PC-9 (cell line): ENCODE measurements around the gene RNF166. TPM values are rescaled to one million over a fixed set of nuclear protein-coding genes. Genes with fewer than 3 reads are reported as not detected.

ENCODE experiments used
- BruUV-seq: library from RNA; stranded (reverse); fragments of 400-500 nt; replicated peaks from 2 replicates; lab custom pipeline; 2021; lab: Mats Ljungman, UMichigan
- CTCF ChIA-PET: fragments of 300-600 bp; sonication (Branson Sonifier 250); formaldehyde crosslinking; loops from one replicate; lab custom pipeline; 2022; ENCODE audit warnings: antibody characterized with exemption; lab: Charles Lee
- POLR2A ChIA-PET: fragments of 300-600 bp; sonication (Branson Sonifier 250); formaldehyde crosslinking; loops from one replicate; lab custom pipeline; 2022; ENCODE audit warnings: antibody characterized with exemption; ENCODE audit not compliant: unreplicated experiment; lab: Charles Lee
- DNase-seq, 2 experiments: peaks; one replicate each; pipeline versions ENCODE4 v3.0.0 to v3.0.0-alpha.2; 2015 to 2022; ENCODE audit warnings: mixed read lengths in 1 of 2
- H2AFZ ChIP-seq: fragments of 200-600 bp; sonication (generic); 2 replicates; pipeline ENCODE4 v1.8.1; 2017; ENCODE audit warnings: antibody characterized with exemption
- H3F3A ChIP-seq: fragments of 200-600 bp; sonication (generic); 2 replicates; pipeline ENCODE4 v1.8.1; 2017; ENCODE audit warnings: antibody characterized with exemption, mild to moderate bottlenecking, low read depth; ENCODE audit not compliant: insufficient read depth
- H3K27ac ChIP-seq: fragments of 200-600 bp; sonication (generic); 2 replicates; pipeline ENCODE4 v1.6.1; 2016; ENCODE audit warnings: mixed run types
- H3K27me3 ChIP-seq: fragments of 200-600 bp; sonication (generic); 2 replicates; pipeline ENCODE4 v1.6.1; 2016; ENCODE audit warnings: low read depth, mixed run types; ENCODE audit not compliant: insufficient read depth
- H3K36me3 ChIP-seq: fragments of 200-600 bp; sonication (generic); 2 replicates; pipeline ENCODE4 v1.6.1; 2016; ENCODE audit warnings: low read depth, mixed run types
- H3K4me1 ChIP-seq: fragments of 200-600 bp; sonication (generic); replicated peaks from 2 replicates; pipeline ENCODE4 v1.6.1; 2016; ENCODE audit warnings: mixed run types; ENCODE audit not compliant: insufficient read depth
- H3K4me2 ChIP-seq: fragments of 200-600 bp; sonication (generic); 2 replicates; pipeline ENCODE4 v1.6.1; 2017; ENCODE audit warnings: mixed run types
- H3K4me3 ChIP-seq: fragments of 200-600 bp; sonication (generic); 2 replicates; pipeline ENCODE4 v1.6.1; 2016; ENCODE audit warnings: mixed run types
- H3K79me2 ChIP-seq: fragments of 200-600 bp; sonication (generic); 2 replicates; pipeline ENCODE4 v1.6.1; 2017; ENCODE audit warnings: low read depth, mixed run types
- H3K9me2 ChIP-seq: fragments of 200-600 bp; sonication (generic); 2 replicates; pipeline ENCODE4 v1.8.1; 2017; ENCODE audit warnings: mild to moderate bottlenecking; ENCODE audit not compliant: insufficient read depth
- H3K9me3 ChIP-seq: fragments of 200-600 bp; sonication (generic); 2 replicates; pipeline ENCODE4 v1.8.1; 2016; ENCODE audit warnings: low read depth; ENCODE audit not compliant: insufficient read depth
- H4K20me1 ChIP-seq: fragments of 200-600 bp; sonication (generic); 2 replicates; pipeline ENCODE4 v1.8.1; 2017; ENCODE audit not compliant: insufficient read depth
- EZH2 ChIP-seq: fragments of 200-600 bp; sonication (generic); IDR thresholded peaks from 2 replicates; pipeline ENCODE4 v1.8.0; 2017; ENCODE audit warnings: antibody characterized with exemption, low read depth
- intact Hi-C: fragments of 100-400 bp; cut with micrococcal nuclease; formaldehyde crosslinking; loops from one replicate; pipeline ENCODE4 v1.10.0; 2022; ENCODE audit not compliant: unreplicated experiment
- total RNA-seq: library from RNA; stranded (reverse); gene quantifications from 2 replicates; pipeline ENCODE4 v1.2.3, GENCODE V29; 2021
- TF ChIP-seq, protein P1 (sequence below): fragments of 200-600 bp; sonication (generic); conservative IDR thresholded peaks from 2 replicates; pipeline ENCODE4 v1.6.1; 2017; ENCODE audit warnings: mixed run types, antibody characterized with exemption, mild to moderate bottlenecking, moderate library complexity

The RNF166 gene
- total RNA-seq, 1 experiment from 2014 or later = 29.4 TPM

DNA sequence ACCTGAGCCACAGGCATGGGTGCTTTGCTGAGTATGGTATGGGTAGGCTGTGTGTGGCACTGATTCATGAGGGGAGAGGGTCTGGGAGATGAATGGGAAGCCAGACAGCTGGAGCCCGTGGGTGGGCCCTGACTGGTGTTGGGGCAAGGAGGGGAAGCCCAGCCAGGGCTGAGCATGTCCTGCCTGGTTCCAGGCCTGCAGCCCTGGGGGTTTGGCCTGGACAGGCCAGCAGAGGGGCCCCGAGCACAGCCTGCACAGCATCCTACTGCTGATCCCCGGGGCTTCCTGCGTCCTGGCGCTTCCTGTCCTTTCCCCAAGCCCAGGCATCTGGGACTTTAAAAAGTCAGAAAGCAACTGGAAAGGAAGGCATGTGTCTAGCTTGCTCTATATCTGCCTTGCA, 38.7 kb downstream of the RNF166 start:
- no peaks in the 10 kb centered on the region for H3K36me3 ChIP-seq
- no peak overlapping the region for H2AFZ ChIP-seq

DNA sequence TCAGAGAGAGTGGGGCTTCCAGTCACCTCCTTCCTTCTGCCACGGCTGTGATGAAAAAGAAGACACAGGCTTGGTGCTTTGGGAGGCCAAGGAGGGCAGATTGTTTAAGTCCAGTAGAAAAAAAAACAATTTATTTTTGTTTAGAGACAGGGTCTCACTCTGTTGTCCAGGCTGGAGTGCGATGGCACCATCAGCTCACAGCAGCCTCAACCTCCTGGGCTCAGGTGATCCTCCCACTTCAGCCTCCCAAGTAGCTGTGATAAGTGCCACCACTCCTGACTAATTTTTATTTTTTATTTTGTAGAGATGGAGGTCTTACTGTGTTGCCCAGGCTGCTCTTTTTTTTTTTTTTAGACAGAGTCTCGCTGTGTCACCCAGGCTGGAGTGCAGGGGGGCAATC, 40.6 kb downstream of the RNF166 start:
- ChIA-PET CTCF (no interaction called here), POLR2A (no interaction called here)
- intact Hi-C loops = no loop called here
- TF ChIP-seq, protein P1, sequence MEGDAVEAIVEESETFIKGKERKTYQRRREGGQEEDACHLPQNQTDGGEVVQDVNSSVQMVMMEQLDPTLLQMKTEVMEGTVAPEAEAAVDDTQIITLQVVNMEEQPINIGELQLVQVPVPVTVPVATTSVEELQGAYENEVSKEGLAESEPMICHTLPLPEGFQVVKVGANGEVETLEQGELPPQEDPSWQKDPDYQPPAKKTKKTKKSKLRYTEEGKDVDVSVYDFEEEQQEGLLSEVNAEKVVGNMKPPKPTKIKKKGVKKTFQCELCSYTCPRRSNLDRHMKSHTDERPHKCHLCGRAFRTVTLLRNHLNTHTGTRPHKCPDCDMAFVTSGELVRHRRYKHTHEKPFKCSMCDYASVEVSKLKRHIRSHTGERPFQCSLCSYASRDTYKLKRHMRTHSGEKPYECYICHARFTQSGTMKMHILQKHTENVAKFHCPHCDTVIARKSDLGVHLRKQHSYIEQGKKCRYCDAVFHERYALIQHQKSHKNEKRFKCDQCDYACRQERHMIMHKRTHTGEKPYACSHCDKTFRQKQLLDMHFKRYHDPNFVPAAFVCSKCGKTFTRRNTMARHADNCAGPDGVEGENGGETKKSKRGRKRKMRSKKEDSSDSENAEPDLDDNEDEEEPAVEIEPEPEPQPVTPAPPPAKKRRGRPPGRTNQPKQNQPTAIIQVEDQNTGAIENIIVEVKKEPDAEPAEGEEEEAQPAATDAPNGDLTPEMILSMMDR = no peak
- no peak for TF ChIP-seq EZH2
- H3K4me3 ChIP-seq = no peak overlapping the region
- H3K4me2 ChIP-seq = no peak overlapping the region
- no TSS peak for BruUV-seq
- H3K9me3 ChIP-seq = no peaks in the 10 kb centered on the region
- H3K9me2 ChIP-seq = no peaks in the 10 kb centered on the region
- H3K27me3 ChIP-seq = no peaks in the 10 kb centered on the region
- DNase-seq = no peak
- H3K36me3 ChIP-seq = no peaks in the 10 kb centered on the region
- H3F3A ChIP-seq = peaks cover 19% of the 10 kb centered on the region; the same call in 1 of the 2 replicates
- peaks cover 9% of the 10 kb centered on the region for H3K4me1 ChIP-seq
- no peak overlapping the region for H2AFZ ChIP-seq
- no peaks in the 10 kb centered on the region for H4K20me1 ChIP-seq
- H3K79me2 ChIP-seq = peaks cover 17% of the 10 kb centered on the region
- no peak overlapping the region for H3K27ac ChIP-seq

More for the DNA sequence above, 38.7 kb downstream of the RNF166 start:
- POLR2A ChIA-PET = no interaction called here
- H3K79me2 ChIP-seq = peaks cover 4% of the 10 kb centered on the region
- no TSS peak for BruUV-seq
- no peaks in the 10 kb centered on the region; the same call in 1 of the 2 replicates for H3K4me1 ChIP-seq
- H3K9me3 ChIP-seq = no peaks in the 10 kb centered on the region
- H3K27me3 ChIP-seq = no peaks in the 10 kb centered on the region
- TF ChIP-seq EZH2 = no peak
- TF ChIP-seq, protein P1 = no peak
- no peak for DNase-seq
- H3K9me2 ChIP-seq = no peaks in the 10 kb centered on the region
- no peaks in the 10 kb centered on the region for H4K20me1 ChIP-seq
- H3K4me3 ChIP-seq = no peak overlapping the region
- H3K27ac ChIP-seq = no peak overlapping the region
- H3K4me2 ChIP-seq = no peak overlapping the region
- CTCF ChIA-PET = no interaction called here
- intact Hi-C loops = no loop called here
- H3F3A ChIP-seq = peaks cover 9% of the 10 kb centered on the region; the same call in 1 of the 2 replicates

DNA sequence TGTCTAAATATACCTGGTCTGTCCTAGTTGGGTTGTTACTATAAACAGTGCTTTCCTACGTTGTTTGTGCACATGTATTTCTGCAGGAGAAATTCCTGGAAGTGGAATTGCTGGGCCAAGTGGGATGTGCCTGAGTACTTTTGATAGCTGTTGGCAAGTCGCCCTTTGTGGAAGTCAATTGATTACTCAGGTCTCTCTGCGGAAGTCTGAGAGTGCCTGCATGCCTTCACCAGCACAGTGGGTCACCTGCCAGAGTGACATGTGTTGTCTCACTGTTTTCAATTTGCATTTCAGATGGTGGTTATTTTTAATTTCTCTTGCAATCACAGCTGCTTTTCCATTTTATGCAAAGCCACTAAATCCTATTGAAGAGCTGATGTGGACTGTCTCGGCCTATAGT, 41.1 kb downstream of the RNF166 start:
- ChIA-PET POLR2A (no interaction called here), CTCF (interaction anchor here (0.7 kb wide), 1 partner anchor 22 kb away, joined by 8 read pairs; no protein-coding TSS in a partner anchor)
- no peak for DNase-seq
- intact Hi-C loops = no loop called here
- no peaks in the 10 kb centered on the region; the same call in 1 of the 2 replicates for H4K20me1 ChIP-seq
- H3K4me2 ChIP-seq = no peak overlapping the region
- H3K4me1 ChIP-seq = peaks cover 9% of the 10 kb centered on the region
- peaks cover 19% of the 10 kb centered on the region; the same call in 1 of the 2 replicates for H3F3A ChIP-seq
- no TSS peak for BruUV-seq
- H3K4me3 ChIP-seq = no peak overlapping the region
- TF ChIP-seq, protein P1 = no peak
- TF ChIP-seq EZH2 = no peak
- H3K9me2 ChIP-seq = no peaks in the 10 kb centered on the region
- H3K79me2 ChIP-seq = peaks cover 20% of the 10 kb centered on the region
- H2AFZ ChIP-seq = no peak overlapping the region
- H3K36me3 ChIP-seq = no peaks in the 10 kb centered on the region
- no peak overlapping the region for H3K27ac ChIP-seq
- no peaks in the 10 kb centered on the region for H3K27me3 ChIP-seq
- no peaks in the 10 kb centered on the region for H3K9me3 ChIP-seq
